Measurements from ENCODE around the gene KRT32. TPM values are rescaled to one million over a fixed set of nuclear protein-coding genes. Genes with fewer than 3 reads are reported as not detected.
"Not testable (repeated sequence)": the region's sequence is repeated elsewhere in the genome, so short reads cannot be mapped to it uniquely, and the experiment has no call there.

The KRT32 gene
- total RNA-seq, 1 donor from 2014 or later = not detected

DNA sequence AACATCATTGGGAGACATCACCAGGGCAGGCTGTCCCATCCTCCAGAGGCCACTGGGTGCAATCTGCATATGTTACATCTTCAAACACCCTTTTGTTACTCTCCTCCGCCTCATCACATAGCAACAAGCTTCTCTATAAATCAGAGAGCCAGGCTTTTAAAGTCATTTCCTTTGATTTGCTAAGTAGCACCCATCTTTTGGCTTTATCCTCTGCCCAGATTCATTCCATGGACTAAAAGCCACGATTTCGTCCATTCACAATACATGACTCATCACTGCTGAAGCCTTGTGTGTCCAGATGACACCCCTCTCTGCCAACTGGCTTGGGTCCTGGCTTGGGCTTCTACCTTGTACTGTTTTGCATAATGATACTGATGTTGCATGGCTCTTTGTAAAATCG, 24.4 kb downstream of the KRT32 start:
- intact Hi-C loops (cut with DNase I) = no loop called here
- ATAC-seq (ENCODE audit: poor library complexity) (no peak), DNase-seq (no peak)

GRCh38 chr17:41440531-41441033, 26.6 kb downstream of the KRT32 start, which contains the start of gene KRT38:
Gene KRT38, minus strand, starts transcription at chr17:41440983. Its CDS starts 62 bp downstream, at chr17:41440921.
- intact Hi-C loops (cut with DNase I) = no loop called here
- DNase-seq (no peak), ATAC-seq (ENCODE audit: poor library complexity) (no peak)

DNA sequence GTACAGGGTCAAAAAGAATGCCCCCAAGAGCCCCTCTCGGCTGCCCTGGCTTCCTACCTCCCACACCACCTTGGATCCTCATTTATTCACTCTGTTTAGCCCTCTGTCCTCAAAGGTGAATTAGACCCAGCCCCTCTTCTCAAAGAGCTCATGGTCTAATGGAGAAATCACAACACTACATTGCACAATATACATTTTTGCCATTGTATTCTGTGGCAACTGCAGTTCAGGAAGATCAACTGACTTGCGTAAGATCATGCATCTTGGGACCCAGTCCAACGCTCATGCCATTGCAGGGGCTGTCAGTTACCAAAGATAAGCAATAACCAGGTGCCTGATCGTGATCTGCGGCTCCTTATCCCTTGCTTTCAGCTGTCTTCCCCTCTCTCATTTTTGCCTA, 27.8 kb downstream of the KRT32 start:
- no peak for ATAC-seq (ENCODE audit: poor library complexity)
- DNase-seq = no peak
- intact Hi-C loops (cut with DNase I) = no loop called here

DNA sequence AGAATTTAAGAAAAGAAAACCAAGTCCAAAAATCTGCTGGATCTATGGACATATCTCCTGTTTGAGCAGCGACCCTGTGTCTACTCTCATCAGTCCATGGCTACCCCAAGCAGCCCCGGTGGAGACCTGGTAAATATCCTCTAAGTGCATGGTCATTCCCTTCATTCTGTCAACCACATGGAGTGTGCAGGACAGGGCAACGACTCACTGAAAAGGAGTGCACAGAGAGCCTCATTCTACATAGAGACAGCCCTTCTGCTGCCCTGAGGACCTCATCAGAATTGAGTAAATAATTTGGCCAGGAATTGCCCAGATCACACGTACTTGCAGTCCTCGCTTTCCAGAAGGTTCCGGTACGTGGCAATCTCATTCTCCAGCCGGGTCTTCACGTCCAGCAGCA, 29.4 kb downstream of the KRT32 start:
- intact Hi-C loops (cut with DNase I) = no loop called here
- ATAC-seq (ENCODE audit: poor library complexity) = no peak

GRCh38 chr17:41437254-41437653, 29.9 kb downstream of the KRT32 start:
- intact Hi-C loops (cut with DNase I) = no loop called here
- ATAC-seq (ENCODE audit: poor library complexity) = no peak
- DNase-seq = no peak

More for the DNA sequence above, 29.4 kb downstream of the KRT32 start:
- no peak for DNase-seq

DNA sequence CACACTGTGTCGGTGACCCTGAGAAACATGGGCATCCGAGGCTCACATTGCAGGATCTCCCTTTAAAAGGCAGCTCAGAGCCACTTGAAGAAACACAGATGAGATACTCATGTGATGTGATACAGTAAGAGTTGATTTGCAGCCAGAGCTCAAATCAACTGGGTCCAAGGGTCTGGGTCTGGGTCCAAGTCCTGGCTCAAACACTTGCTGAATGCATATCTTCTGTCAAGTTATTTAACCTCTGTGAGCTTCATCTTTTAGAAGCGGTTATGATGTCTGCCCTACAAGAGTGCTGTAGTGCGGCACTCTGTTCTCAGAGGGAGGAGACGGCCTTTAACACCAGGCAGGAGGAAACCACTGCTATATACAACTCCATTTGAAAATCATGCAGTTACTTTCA, 32.8 kb downstream of the KRT32 start:
- no peak for DNase-seq
- ATAC-seq (ENCODE audit: poor library complexity) = no peak
- intact Hi-C loops (cut with DNase I) = no loop called here

DNA sequence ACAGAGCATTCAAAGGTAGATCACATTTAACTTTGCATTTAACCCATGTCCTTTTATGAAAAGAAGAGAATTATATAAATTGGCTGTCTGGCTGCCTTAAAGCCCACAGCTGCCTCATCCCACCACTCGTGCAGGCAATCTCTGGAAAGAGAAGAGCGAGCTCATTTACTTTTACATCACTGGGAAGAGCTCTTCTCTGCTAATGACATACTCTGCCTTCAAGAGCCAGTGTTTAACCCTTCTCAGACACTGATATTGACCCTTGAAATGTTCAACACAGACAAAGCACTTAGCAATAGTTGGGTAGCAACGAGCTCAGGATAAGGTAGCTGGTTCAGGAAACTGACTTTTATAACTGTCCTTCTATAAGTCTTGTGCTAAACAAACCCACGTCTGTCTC, 33.2 kb downstream of the KRT32 start:
- no peak for ATAC-seq (ENCODE audit: poor library complexity)
- intact Hi-C loops (cut with DNase I) = no loop called here
- no peak for DNase-seq

- no peak for ATAC-seq (ENCODE audit: poor library complexity)
- intact Hi-C loops (cut with DNase I) = no loop called here
These were observed 33.6 kb downstream of the KRT32 start for GRCh38 chr17:41433586-41433985.

DNA sequence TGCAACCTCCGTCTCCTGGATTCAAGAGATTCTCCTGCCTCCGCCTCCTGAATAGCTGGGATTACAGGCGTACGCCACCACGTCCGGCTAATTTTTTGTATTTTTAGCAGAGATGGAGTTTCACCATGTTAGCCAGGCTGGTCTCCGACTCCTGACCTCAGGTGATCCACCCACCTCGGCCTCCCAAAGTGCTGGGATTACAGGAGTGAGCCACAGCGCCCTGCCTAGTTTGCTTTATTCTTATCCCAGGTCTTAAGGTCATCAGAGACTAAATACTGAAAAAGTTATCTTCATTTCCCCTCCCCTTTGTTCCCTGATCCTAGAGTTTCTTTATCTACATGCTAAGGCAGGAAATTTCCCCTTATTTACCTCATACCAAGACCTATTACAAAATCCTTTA, 36.8 kb downstream of the KRT32 start:
- ATAC-seq (ENCODE audit: poor library complexity); DNase-seq; intact Hi-C loops (cut with DNase I): not testable (repeated sequence)

More at GRCh38 chr17:41433586-41433985, 33.6 kb downstream of the KRT32 start:
- no peak for DNase-seq

DNA sequence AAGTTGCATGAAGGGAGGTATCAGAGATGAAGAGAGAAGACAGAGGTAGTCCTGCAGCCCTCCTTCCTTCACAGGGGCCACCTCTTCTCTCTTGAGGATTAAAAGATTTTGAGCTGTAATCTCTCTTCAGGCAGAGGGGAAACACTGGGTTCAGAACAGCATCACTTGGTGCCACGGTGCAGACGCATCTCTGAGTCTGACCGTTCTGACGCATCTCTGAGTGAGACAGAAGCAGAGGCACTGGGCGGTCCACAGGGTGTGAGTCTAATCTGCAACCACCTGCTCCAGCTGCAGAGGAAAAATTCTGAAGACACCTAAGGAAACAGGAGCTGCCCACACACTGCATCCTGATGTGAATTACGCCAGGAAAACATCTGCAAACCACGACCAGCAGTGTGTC, 37.5 kb downstream of the KRT32 start:
- ATAC-seq (ENCODE audit: poor library complexity) (no peak), DNase-seq (no peak)
- intact Hi-C loops (cut with DNase I) = no loop called here

DNA sequence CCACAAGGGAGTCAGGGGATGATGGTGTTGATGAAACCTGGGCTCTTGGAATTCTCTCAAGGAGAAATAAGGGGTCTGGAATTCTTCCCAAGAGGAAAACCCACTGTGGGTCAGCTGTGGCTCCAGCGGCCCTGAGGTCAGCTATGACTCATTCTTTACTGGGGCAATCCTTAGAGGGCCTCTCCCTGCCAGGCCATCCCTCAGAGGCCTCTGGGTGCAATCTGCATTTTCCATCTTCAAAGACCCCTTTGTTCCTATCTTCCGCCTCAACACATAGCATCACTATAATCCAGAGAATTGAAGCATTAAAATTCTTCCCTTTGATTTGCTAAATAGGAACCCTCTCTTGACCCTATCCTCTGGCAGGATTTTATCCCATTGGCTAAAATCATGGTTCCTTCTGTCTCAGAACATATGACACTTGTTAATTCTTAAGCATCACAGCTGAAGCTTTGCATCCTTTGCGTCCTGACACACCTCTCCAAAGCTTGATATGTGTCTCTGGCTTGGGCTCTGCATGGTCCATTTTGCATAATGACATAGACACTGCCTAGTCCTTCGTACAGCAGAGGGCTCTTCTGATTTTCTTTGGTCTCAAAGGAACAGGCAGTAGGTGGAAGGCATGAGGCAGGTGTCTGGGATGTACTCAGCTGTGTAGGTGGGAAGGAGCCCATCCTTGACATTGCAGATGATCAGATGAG, 38.4 kb downstream of the KRT32 start:
- intact Hi-C loops (cut with DNase I) = no loop called here
- no peak for DNase-seq
- no peak for ATAC-seq (ENCODE audit: poor library complexity)

DNA sequence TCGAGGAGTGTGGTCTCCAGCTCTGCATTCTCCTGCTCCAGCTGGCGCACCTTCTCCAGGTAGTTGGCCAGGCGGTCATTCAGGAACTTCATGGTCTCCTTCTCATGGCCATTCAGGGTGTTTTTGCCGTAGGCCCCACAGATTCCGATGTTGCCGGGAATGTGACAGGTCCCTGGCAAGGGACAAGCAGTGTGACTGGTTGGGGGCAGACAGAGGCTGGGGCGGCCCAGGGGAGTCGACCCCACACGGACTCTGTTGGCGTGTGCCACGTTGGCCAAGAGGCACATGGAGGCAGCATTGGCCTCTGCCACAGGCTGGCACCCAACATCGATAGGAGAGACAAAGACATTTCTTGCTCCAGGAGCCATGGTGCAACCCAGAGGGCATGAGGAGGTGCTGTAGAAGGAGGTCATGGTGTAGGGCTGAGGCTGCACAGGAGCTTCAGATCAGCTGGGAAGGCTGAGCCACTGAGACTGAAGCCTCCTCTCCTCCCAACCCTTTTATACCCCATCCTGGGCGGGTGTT, 43.0 kb downstream of the KRT32 start, which contains the start of gene KRT37:
Gene KRT37, minus strand, starts transcription at position 475 of the 525 bp plus-strand sequence. Its CDS starts 62 bp downstream, at position 413.
- intact Hi-C loops (cut with DNase I) = no loop called here
- no peak for ATAC-seq (ENCODE audit: poor library complexity)
- DNase-seq = no peak

DNA sequence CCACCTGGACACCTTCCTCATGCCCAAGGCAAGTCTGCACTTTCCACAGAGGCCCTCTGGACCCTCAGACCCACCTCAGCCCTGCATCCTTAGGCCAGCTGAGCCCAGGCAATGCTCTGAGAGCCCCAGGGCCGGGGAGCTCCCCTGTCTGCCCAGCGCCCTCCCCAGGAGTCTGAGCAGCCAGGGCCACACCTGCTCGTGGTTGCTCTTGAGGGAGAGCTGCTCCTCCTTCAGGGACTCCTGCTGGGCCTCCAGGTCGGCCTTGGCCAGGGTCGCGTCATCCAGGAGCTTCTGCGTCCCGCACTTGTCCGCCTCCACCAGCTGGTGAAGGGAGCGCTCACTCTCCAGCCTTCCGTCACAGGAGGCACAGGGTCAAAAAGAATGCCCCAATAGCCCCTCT, 44.6 kb downstream of the KRT32 start:
- ATAC-seq (ENCODE audit: poor library complexity); intact Hi-C loops (cut with DNase I); DNase-seq: not testable (repeated sequence)

DNA sequence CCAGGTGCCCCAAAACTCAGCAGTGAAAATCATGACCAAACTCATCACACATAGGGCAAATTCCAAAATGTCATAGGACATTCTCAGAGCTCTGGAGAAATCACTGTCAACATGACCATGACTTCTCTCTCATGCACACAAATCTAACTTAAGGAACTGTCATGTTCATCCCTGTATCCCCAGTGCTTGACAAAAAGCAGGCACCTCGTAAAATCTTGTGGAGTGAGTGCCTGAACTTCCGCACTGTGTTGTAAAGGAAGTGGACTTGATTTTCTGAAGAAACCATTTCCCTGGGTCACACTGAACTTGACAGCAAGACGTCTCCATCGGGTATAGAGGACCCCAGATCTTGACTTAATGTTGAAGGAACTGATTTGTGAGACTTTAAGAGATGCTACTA, 45.6 kb downstream of the KRT32 start:
- intact Hi-C loops (cut with DNase I) = no loop called here
- DNase-seq = no peak
- ATAC-seq (ENCODE audit: poor library complexity) = no peak

DNA sequence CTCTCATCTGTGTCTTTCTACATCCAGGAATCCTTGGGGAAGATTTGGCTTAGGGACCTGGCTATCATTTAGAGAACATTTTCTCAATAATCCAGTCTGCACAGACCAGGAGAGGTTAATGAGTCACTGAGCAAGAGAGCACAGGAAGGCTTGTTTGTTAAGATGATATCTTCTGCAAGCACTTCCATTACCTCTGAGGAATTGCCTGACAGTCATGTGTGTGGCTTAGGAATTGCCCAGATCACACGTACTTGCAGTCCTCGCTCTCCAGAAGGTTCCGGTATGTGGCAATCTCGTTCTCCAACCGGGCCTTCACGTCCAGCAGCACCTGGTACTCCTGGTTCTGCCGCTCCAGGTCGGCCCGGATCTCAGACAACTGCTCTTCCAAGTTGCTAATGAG, 46.1 kb downstream of the KRT32 start:
- ATAC-seq (ENCODE audit: poor library complexity) (no peak), DNase-seq (no peak)
- intact Hi-C loops (cut with DNase I) = no loop called here

- DNase-seq (no peak), ATAC-seq (ENCODE audit: poor library complexity) (no peak)
- intact Hi-C loops (cut with DNase I) = no loop called here
These were observed 47.1 kb downstream of the KRT32 start for GRCh38 chr17:41420134-41420533.

GRCh38 chr17:41419716-41420115, 47.5 kb downstream of the KRT32 start:
- ATAC-seq (ENCODE audit: poor library complexity) = no peak
- DNase-seq = no peak
- intact Hi-C loops (cut with DNase I) = no loop called here

- ATAC-seq (ENCODE audit: poor library complexity) (no peak), DNase-seq (no peak)
- intact Hi-C loops (cut with DNase I) = no loop called here
These were observed 48.9 kb downstream of the KRT32 start for GRCh38 chr17:41418116-41418860.

DNA sequence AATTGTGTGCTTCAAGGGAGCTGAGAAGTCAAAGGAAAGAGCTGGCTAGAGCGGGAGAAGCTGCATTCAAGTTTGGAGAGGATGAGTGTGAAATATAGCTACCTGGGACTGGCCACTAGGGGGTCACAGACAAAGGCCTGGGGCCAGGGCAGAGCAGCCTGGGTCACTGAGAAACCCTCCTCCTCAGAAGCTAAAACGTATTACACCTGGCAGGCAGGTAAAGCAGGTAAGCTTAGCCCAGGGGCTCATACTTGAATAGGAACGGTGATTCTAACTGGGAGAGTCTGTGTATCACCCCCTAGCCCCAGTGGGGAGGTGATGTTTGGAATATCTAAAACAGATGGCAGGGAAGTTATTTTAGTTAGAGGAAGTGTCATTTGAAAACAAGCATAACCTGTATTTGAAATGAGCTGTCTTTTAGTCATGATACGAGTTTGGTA, 49.6 kb downstream of the KRT32 start:
- DNase-seq (no peak), ATAC-seq (ENCODE audit: poor library complexity) (no peak)
- intact Hi-C loops (cut with DNase I) = no loop called here

DNA sequence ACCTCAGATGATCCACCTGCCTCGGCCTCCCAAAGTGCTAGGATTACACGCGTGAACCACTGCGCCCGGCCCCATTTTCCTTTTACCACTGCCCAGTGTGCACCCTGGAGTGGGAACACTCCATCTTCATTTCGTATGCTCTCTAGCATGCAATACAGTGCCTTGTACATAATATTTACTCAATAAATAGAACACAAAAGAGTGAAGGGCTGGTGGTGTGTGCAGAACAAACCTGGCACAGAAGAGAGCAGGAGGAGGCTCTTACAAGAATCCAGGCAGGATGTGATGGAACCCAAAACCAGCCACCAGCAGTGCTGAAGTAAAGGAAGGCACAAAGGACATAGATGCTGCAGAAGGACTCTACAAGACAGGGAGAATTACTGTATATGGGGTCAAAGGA, 50.1 kb downstream of the KRT32 start:
- intact Hi-C loops (cut with DNase I) = no loop called here
- ATAC-seq (ENCODE audit: poor library complexity) (no peak), DNase-seq (no peak)

Data from Right ventricle myocardium superior (tissue), 1 donor.